HG03066 (cell line): ENCODE data around the gene LMOD2.

Source experiments
- ATAC-seq: cut with Tn5 transposase; IDR thresholded peaks from one replicate; pipeline ENCODE4 v1.9.1; 2021; ENCODE audit warnings: low read depth; ENCODE audit not compliant: unreplicated experiment

Gene LMOD2

DNA sequence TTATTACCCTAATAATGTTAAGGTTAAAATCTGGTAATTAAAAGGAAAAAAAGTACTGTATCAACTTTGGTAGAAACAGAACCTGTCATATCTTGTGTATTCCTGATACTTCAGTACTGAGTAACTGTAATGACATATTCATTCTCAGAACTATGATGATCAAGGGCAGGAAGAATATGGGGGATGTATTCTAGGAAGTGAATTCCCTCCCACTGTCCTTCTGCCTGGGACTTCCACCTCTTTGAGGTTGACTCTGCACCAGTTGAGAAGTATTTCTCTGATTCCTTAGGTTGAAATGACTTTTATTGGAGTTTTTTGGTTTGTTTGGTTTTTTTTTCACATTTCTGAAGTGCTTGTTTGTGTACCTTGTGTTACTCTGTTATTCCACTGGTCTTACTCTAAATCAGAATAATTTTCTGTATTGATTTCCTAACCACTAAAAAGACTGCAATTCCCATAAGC, 56.2 kb downstream of the LMOD2 start:
- ATAC-seq, result no peak

DNA sequence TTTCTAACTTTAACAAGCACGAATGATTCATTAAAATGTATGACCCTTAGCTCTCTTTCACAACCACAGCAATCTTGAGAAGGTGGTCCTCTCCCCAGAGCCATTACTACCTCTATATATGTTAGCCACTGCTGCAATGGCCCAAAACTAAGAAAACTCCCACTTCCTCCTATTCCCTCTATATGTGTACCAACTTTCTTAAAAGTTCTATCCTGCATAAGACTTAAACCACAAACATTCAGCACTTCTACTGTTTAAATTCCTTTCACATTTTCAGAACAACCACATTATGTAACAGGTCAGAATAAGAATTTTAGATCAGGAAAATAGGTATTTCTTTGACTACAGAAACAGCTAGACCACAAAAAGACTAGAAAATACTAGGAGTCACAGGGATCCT, 57.0 kb downstream of the LMOD2 start:
- ATAC-seq, result no peak
